DMS153 (cell line): ENCODE measurements around the gene HABP4.

Source experiments
- DNase-seq: peaks from one replicate; lab custom pipeline; 2025; lab: John Stamatoyannopoulos, UW

The HABP4 gene

GRCh38 chr9:96522366-96522765 is 72.4 kb downstream of the HABP4 start:
- DNase-seq, result no peak

DNA sequence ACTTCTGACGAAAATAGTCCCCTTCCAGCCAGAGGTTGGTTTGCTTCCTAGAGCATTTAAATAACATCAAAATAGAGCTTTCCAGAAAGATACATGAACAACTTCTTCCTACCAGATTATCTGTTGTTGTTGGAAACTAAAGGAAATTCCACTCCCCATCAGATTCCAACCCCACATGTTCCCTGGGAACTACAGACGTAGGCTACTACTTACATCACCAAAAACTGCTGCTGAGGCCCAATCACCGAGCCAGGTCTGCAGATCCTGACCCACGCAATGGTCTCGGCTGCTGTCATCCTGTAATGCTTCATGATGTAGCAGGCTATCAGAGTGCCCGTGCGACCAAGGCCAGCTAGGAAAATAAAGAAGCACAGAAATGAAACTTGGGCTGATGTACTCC is 73.4 kb downstream of the HABP4 start:
- DNase-seq, result no peak

GRCh38 chr9:96524045-96524444 is 74.1 kb downstream of the HABP4 start:
- no peak for DNase-seq

DNA sequence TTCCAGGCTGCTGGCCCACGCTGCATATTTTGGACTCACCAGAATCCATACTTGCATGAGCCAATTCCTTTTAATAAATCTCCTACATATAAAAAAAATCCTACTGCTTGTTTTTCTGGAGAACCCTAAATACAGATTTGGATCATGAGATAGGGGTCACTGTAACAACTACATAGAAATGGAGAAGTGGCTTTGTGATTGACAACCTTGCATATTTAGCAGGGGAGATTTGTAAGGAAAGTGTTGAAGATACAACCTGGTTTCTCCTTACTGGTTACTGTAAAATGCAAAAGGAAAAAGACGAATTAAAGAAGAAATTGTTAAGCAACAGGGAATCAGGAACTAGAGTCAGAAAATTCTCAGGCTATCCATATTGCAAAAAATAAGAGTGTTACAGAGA is 74.8 kb downstream of the HABP4 start:
- DNase-seq, result no peak

DNA sequence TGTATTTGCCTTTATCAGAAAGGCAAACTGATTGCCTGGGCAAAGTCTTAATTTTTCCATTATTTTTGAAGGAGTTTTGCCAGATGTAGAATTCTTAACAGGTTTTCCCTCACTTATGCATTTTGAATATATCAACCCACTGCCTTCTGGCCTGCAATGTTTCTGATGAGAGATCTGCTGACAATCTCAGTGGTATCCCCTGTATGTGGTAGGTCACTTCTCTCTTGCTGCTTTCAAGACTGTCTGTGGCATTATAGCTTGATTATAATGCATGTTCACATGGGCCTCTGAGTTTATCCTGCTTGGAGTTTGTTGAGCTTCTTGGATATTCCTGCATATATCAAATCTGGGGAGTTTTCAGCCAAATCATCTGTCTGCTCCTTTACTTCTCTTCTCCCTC is 82.2 kb downstream of the HABP4 start:
- DNase-seq, result no peak

DNA sequence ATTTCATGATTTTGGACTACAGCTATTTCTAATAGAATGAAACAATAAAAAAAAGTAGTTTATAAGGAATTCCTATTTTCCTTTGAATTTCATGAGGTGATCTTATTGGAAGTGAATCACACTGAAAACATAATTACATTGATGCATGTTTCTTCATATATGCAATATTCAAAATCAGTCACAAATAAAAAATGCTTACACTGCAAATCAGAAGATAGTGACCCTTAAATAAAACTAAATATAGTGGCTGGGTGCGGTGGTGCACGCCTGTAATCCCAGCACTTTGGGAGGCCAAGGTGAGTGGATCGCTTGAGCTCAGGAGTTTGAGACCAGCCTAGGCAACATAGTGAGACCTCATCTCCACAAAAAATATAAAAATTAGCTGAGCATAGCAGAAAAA is 90.1 kb downstream of the HABP4 start:
- DNase-seq, result no peak
